ENCODE results near the gene GPD2. TPM values are rescaled to one million over a fixed set of nuclear protein-coding genes. Genes with fewer than 3 reads are reported as not detected.
A peak's percentile ranks its signal among the peaks of the same experiment; 100 is the strongest.

The GPD2 gene
- total RNA-seq, 1 experiment from 2014 or later = 58.3 TPM

GRCh38 chr2:156430236-156430979 lies 5.8 kb upstream of the GPD2 start:
- Mint-ChIP-seq H3K27me3 (ENCODE audit: insufficient read depth, unreplicated experiment) (no peaks in the 10 kb centered on the region), H3K4me1 (ENCODE audit: low read depth, unreplicated experiment) (no peaks in the 10 kb centered on the region), H3K9me3 (ENCODE audit: unreplicated experiment) (no peaks in the 10 kb centered on the region), H3K27ac (ENCODE audit: unreplicated experiment) (peak overlapping the region; percentile 80), H3K36me3 (ENCODE audit: insufficient read depth, unreplicated experiment) (no peaks in the 10 kb centered on the region), H3K4me3 (ENCODE audit: unreplicated experiment) (no peak overlapping the region)
- BruUV-seq (replicated peaks) = no TSS peak
- H3K36me3 ChIP-seq (ENCODE audit: control insufficient read depth, insufficient read depth, low read length) = no peaks in the 10 kb centered on the region
- DNase-seq = no peak
- intact Hi-C loops (cut with micrococcal nuclease; ENCODE audit: unreplicated experiment) = no loop called here
- TF ChIP-seq, protein P1, sequence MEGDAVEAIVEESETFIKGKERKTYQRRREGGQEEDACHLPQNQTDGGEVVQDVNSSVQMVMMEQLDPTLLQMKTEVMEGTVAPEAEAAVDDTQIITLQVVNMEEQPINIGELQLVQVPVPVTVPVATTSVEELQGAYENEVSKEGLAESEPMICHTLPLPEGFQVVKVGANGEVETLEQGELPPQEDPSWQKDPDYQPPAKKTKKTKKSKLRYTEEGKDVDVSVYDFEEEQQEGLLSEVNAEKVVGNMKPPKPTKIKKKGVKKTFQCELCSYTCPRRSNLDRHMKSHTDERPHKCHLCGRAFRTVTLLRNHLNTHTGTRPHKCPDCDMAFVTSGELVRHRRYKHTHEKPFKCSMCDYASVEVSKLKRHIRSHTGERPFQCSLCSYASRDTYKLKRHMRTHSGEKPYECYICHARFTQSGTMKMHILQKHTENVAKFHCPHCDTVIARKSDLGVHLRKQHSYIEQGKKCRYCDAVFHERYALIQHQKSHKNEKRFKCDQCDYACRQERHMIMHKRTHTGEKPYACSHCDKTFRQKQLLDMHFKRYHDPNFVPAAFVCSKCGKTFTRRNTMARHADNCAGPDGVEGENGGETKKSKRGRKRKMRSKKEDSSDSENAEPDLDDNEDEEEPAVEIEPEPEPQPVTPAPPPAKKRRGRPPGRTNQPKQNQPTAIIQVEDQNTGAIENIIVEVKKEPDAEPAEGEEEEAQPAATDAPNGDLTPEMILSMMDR (IDR thresholded peaks at IDR 0.05; ENCODE audit: insufficient read depth in 1 of 2, low read depth in 1 of 2, low read length in 1 of 2, severe bottlenecking in 1 of 2, unreplicated experiment in 1 of 2) = no peak
- no peaks in the 10 kb centered on the region for H3K27me3 ChIP-seq (replicated peaks; ENCODE audit: control insufficient read depth, insufficient read depth, low read length)
- peaks cover 20% of the 10 kb centered on the region for H3K4me1 ChIP-seq
- H3K9me3 ChIP-seq = no peaks in the 10 kb centered on the region
- no peak overlapping the region for H3K4me3 ChIP-seq (ENCODE audit: low read depth, low read length)
- POLR2A ChIA-PET = no interaction called here
- CTCF ChIA-PET = no interaction called here

DNA sequence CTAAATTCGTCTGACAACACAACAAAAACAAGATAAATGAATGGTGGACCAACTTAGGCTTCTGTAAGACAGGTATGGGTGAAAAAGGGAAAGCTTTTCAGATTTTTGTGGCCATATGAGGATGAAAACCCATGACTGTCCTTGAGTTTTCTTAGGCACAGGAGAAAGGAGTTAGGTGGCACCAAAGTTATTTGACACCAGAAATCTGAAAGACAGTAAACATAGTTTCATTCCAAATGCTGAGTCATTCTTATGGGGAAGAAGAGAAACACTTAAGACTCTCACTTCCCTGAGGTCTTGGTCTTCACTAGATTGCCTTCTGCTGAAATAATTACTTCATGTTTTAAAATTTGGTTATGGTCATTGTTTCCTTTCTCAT lies 5.2 kb upstream of the GPD2 start:
- no peaks in the 10 kb centered on the region for H3K27me3 Mint-ChIP-seq (ENCODE audit: insufficient read depth, unreplicated experiment)
- ChIA-PET CTCF (no interaction called here), POLR2A (no interaction called here)
- no peaks in the 10 kb centered on the region for H3K9me3 Mint-ChIP-seq (ENCODE audit: unreplicated experiment)
- TF ChIP-seq, protein P1 (IDR thresholded peaks at IDR 0.05; ENCODE audit: insufficient read depth in 1 of 2, low read depth in 1 of 2, low read length in 1 of 2, severe bottlenecking in 1 of 2, unreplicated experiment in 1 of 2) = no peak
- Histone ChIP-seq H3K27me3 (replicated peaks; ENCODE audit: control insufficient read depth, insufficient read depth, low read length) (no peaks in the 10 kb centered on the region), H3K4me1 (peaks cover 20% of the 10 kb centered on the region), H3K36me3 (ENCODE audit: control insufficient read depth, insufficient read depth, low read length) (no peaks in the 10 kb centered on the region), H3K4me3 (ENCODE audit: low read depth, low read length) (no peak overlapping the region), H3K9me3 (no peaks in the 10 kb centered on the region)
- no peak for DNase-seq
- no peaks in the 10 kb centered on the region for H3K4me1 Mint-ChIP-seq (ENCODE audit: low read depth, unreplicated experiment)
- H3K27ac Mint-ChIP-seq (ENCODE audit: unreplicated experiment) = peak overlapping the region; percentile 80
- peaks cover 5% of the 10 kb centered on the region for H3K36me3 Mint-ChIP-seq (ENCODE audit: insufficient read depth, unreplicated experiment)
- H3K4me3 Mint-ChIP-seq (ENCODE audit: unreplicated experiment) = no peak overlapping the region
- intact Hi-C loops (cut with micrococcal nuclease; ENCODE audit: unreplicated experiment) = no loop called here
- BruUV-seq (replicated peaks) = no TSS peak

- H3K4me1 ChIP-seq = peaks cover 33% of the 10 kb centered on the region
- H3K36me3 Mint-ChIP-seq (ENCODE audit: insufficient read depth, unreplicated experiment) = peaks cover 10% of the 10 kb centered on the region
- no peaks in the 10 kb centered on the region for H3K9me3 ChIP-seq
- H3K4me1 Mint-ChIP-seq (ENCODE audit: low read depth, unreplicated experiment) = peaks cover 17% of the 10 kb centered on the region
- no TSS peak for BruUV-seq (replicated peaks)
- no peaks in the 10 kb centered on the region for H3K36me3 ChIP-seq (ENCODE audit: control insufficient read depth, insufficient read depth, low read length)
- H3K27me3 ChIP-seq (replicated peaks; ENCODE audit: control insufficient read depth, insufficient read depth, low read length) = no peaks in the 10 kb centered on the region
- H3K27ac Mint-ChIP-seq (ENCODE audit: unreplicated experiment) = peak overlapping the region; percentile 83
- H3K9me3 Mint-ChIP-seq (ENCODE audit: unreplicated experiment) = no peaks in the 10 kb centered on the region
- ChIA-PET POLR2A (interaction anchor here (1.4 kb wide), 1 partner anchor 29 kb away, joined by 3 read pairs; no protein-coding TSS in a partner anchor), CTCF (interaction anchor here (1.0 kb wide), 1 partner anchor 34 kb away, joined by 3 read pairs; no protein-coding TSS in a partner anchor)
- TF ChIP-seq, protein P1 (IDR thresholded peaks at IDR 0.05; ENCODE audit: insufficient read depth in 1 of 2, low read depth in 1 of 2, low read length in 1 of 2, severe bottlenecking in 1 of 2, unreplicated experiment in 1 of 2) = no peak
- H3K4me3 Mint-ChIP-seq (ENCODE audit: unreplicated experiment) = peak overlapping the region; percentile 90
- intact Hi-C loops (cut with micrococcal nuclease; ENCODE audit: unreplicated experiment) = loop anchor here (1.0 to 5.0 kb wide), 5 partner anchors 29 to 99 kb away; no protein-coding TSS in a partner anchor
- no peak for DNase-seq
- H3K4me3 ChIP-seq (ENCODE audit: low read depth, low read length) = peak overlapping the region; percentile 48
- no peaks in the 10 kb centered on the region for H3K27me3 Mint-ChIP-seq (ENCODE audit: insufficient read depth, unreplicated experiment)
Observed at GRCh38 chr2:156434461-156435291, 1.5 kb upstream of the GPD2 start.

Data from Caco-2 (cell line).